ENCODE measurements around the gene MOXD1.

DNA sequence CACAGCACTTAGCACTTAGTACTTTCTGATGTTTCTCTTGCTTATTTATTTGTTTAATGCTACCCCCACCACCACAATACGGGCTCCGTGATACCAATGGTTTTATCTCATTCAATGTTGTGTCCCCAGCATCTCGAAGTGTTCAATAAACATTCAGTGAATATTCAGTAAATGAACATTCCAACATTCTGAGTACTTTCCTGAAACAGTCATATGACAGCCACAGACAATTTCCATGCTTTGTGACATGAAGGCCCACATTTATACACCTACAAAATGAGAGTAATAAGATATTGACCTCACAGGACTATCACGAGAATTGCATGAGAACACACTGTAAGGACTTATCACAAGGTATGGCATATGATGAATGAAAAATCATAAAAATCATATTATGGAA, 10.8 kb downstream of the MOXD1 start:
- TF ChIP-seq, protein P1, sequence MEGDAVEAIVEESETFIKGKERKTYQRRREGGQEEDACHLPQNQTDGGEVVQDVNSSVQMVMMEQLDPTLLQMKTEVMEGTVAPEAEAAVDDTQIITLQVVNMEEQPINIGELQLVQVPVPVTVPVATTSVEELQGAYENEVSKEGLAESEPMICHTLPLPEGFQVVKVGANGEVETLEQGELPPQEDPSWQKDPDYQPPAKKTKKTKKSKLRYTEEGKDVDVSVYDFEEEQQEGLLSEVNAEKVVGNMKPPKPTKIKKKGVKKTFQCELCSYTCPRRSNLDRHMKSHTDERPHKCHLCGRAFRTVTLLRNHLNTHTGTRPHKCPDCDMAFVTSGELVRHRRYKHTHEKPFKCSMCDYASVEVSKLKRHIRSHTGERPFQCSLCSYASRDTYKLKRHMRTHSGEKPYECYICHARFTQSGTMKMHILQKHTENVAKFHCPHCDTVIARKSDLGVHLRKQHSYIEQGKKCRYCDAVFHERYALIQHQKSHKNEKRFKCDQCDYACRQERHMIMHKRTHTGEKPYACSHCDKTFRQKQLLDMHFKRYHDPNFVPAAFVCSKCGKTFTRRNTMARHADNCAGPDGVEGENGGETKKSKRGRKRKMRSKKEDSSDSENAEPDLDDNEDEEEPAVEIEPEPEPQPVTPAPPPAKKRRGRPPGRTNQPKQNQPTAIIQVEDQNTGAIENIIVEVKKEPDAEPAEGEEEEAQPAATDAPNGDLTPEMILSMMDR (conservative IDR thresholded peaks at IDR 0.05 in 1 of 2, IDR thresholded peaks at IDR 0.05 in 1 of 2; ENCODE audit: extremely low read depth in 1 of 2, insufficient read depth in 1 of 2, low read depth in 1 of 2, low read length in 2 of 2), result no peak
- no peak for TF ChIP-seq EZH2 (IDR thresholded peaks at IDR 0.05; ENCODE audit: borderline replicate concordance, low read length)
